ENCODE results near the gene HECA. TPM values are rescaled to one million over a fixed set of nuclear protein-coding genes. Genes with fewer than 3 reads are reported as not detected.

HECA gene
- total RNA-seq, 1 experiment from 2014 or later = 9.4 TPM

DNA sequence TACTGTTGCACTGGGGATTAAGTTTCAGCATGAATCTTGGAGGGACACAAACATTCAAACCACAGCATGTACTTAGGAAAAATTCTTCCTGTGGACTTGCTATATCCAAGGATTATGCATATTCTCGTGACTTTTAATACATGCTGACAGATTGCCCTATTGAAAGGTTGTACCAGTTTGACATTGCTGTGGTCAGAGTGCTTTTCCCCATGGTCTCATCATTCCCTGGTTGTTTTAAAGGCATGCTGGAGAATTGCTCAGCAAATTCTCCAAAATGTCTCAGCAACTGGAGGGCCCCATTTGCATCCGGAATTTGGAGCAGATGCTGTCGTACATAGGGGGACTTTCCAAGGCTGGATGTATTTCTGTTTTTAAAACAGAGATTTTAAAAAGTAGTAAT, 7.4 kb downstream of the HECA start:
- POLR2A ChIA-PET = no interaction called here
- H3K9me3 Mint-ChIP-seq = no peaks in the 10 kb centered on the region
- H3K36me3 Mint-ChIP-seq = no peaks in the 10 kb centered on the region
- CTCF ChIA-PET = no interaction called here
- no peaks in the 10 kb centered on the region for H3K27me3 Mint-ChIP-seq (ENCODE audit: low read depth)
- H3K4me3 Mint-ChIP-seq = no peak overlapping the region
- ATAC-seq (no peak), DNase-seq (ENCODE audit: low spot score) (no peak)
- peaks cover 24% of the 10 kb centered on the region for H3K4me1 Mint-ChIP-seq
- H3K27ac Mint-ChIP-seq = no peak overlapping the region
- TF ChIP-seq SOX15 (CRISPR knock-in tag; IDR thresholded peaks at IDR 0.05) = no peak
- no peak for TF ChIP-seq NR1H2 (CRISPR knock-in tag; IDR thresholded peaks at IDR 0.05)
- TF ChIP-seq GTF2I (CRISPR knock-in tag; conservative IDR thresholded peaks at IDR 0.05) = no peak
- TF ChIP-seq, protein P1, sequence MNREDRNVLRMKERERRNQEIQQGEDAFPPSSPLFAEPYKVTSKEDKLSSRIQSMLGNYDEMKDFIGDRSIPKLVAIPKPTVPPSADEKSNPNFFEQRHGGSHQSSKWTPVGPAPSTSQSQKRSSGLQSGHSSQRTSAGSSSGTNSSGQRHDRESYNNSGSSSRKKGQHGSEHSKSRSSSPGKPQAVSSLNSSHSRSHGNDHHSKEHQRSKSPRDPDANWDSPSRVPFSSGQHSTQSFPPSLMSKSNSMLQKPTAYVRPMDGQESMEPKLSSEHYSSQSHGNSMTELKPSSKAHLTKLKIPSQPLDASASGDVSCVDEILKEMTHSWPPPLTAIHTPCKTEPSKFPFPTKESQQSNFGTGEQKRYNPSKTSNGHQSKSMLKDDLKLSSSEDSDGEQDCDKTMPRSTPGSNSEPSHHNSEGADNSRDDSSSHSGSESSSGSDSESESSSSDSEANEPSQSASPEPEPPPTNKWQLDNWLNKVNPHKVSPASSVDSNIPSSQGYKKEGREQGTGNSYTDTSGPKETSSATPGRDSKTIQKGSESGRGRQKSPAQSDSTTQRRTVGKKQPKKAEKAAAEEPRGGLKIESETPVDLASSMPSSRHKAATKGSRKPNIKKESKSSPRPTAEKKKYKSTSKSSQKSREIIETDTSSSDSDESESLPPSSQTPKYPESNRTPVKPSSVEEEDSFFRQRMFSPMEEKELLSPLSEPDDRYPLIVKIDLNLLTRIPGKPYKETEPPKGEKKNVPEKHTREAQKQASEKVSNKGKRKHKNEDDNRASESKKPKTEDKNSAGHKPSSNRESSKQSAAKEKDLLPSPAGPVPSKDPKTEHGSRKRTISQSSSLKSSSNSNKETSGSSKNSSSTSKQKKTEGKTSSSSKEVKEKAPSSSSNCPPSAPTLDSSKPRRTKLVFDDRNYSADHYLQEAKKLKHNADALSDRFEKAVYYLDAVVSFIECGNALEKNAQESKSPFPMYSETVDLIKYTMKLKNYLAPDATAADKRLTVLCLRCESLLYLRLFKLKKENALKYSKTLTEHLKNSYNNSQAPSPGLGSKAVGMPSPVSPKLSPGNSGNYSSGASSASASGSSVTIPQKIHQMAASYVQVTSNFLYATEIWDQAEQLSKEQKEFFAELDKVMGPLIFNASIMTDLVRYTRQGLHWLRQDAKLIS (CRISPR knock-in tag; IDR thresholded peaks at IDR 0.05; ENCODE audit: borderline replicate concordance) = no peak
- TF ChIP-seq CBFB (CRISPR knock-in tag; IDR thresholded peaks at IDR 0.05; ENCODE audit: low read depth) = no peak
- TF ChIP-seq, protein P2, sequence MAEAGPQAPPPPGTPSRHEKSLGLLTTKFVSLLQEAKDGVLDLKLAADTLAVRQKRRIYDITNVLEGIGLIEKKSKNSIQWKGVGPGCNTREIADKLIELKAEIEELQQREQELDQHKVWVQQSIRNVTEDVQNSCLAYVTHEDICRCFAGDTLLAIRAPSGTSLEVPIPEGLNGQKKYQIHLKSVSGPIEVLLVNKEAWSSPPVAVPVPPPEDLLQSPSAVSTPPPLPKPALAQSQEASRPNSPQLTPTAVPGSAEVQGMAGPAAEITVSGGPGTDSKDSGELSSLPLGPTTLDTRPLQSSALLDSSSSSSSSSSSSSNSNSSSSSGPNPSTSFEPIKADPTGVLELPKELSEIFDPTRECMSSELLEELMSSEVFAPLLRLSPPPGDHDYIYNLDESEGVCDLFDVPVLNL (CRISPR knock-in tag; IDR thresholded peaks at IDR 0.05; ENCODE audit: borderline replicate concordance, low read depth) = no peak
- no peak for TF ChIP-seq SMAD4 (CRISPR knock-in tag; IDR thresholded peaks at IDR 0.05)
- TF ChIP-seq ZNF263 (CRISPR knock-in tag; IDR thresholded peaks at IDR 0.05; ENCODE audit: low read depth) = no peak
- no peak for TF ChIP-seq NFE2L1 (CRISPR knock-in tag; IDR thresholded peaks at IDR 0.05)
- TF ChIP-seq IRF2 (CRISPR knock-in tag; IDR thresholded peaks at IDR 0.05; ENCODE audit: borderline replicate concordance, low read depth) = no peak
- TF ChIP-seq, protein P3, sequence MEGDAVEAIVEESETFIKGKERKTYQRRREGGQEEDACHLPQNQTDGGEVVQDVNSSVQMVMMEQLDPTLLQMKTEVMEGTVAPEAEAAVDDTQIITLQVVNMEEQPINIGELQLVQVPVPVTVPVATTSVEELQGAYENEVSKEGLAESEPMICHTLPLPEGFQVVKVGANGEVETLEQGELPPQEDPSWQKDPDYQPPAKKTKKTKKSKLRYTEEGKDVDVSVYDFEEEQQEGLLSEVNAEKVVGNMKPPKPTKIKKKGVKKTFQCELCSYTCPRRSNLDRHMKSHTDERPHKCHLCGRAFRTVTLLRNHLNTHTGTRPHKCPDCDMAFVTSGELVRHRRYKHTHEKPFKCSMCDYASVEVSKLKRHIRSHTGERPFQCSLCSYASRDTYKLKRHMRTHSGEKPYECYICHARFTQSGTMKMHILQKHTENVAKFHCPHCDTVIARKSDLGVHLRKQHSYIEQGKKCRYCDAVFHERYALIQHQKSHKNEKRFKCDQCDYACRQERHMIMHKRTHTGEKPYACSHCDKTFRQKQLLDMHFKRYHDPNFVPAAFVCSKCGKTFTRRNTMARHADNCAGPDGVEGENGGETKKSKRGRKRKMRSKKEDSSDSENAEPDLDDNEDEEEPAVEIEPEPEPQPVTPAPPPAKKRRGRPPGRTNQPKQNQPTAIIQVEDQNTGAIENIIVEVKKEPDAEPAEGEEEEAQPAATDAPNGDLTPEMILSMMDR (IDR thresholded peaks at IDR 0.05) = no peak
- TF ChIP-seq, protein P4, sequence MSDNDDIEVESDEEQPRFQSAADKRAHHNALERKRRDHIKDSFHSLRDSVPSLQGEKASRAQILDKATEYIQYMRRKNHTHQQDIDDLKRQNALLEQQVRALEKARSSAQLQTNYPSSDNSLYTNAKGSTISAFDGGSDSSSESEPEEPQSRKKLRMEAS (CRISPR knock-in tag; IDR thresholded peaks at IDR 0.05) = no peak
- TF ChIP-seq, protein P5, sequence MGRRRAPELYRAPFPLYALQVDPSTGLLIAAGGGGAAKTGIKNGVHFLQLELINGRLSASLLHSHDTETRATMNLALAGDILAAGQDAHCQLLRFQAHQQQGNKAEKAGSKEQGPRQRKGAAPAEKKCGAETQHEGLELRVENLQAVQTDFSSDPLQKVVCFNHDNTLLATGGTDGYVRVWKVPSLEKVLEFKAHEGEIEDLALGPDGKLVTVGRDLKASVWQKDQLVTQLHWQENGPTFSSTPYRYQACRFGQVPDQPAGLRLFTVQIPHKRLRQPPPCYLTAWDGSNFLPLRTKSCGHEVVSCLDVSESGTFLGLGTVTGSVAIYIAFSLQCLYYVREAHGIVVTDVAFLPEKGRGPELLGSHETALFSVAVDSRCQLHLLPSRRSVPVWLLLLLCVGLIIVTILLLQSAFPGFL (CRISPR knock-in tag; IDR thresholded peaks at IDR 0.05; ENCODE audit: borderline replicate concordance) = no peak
- TF ChIP-seq, protein P6, sequence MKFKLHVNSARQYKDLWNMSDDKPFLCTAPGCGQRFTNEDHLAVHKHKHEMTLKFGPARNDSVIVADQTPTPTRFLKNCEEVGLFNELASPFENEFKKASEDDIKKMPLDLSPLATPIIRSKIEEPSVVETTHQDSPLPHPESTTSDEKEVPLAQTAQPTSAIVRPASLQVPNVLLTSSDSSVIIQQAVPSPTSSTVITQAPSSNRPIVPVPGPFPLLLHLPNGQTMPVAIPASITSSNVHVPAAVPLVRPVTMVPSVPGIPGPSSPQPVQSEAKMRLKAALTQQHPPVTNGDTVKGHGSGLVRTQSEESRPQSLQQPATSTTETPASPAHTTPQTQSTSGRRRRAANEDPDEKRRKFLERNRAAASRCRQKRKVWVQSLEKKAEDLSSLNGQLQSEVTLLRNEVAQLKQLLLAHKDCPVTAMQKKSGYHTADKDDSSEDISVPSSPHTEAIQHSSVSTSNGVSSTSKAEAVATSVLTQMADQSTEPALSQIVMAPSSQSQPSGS (CRISPR knock-in tag; IDR thresholded peaks at IDR 0.05; ENCODE audit: borderline replicate concordance, low read depth) = no peak
- TF ChIP-seq, protein P7, sequence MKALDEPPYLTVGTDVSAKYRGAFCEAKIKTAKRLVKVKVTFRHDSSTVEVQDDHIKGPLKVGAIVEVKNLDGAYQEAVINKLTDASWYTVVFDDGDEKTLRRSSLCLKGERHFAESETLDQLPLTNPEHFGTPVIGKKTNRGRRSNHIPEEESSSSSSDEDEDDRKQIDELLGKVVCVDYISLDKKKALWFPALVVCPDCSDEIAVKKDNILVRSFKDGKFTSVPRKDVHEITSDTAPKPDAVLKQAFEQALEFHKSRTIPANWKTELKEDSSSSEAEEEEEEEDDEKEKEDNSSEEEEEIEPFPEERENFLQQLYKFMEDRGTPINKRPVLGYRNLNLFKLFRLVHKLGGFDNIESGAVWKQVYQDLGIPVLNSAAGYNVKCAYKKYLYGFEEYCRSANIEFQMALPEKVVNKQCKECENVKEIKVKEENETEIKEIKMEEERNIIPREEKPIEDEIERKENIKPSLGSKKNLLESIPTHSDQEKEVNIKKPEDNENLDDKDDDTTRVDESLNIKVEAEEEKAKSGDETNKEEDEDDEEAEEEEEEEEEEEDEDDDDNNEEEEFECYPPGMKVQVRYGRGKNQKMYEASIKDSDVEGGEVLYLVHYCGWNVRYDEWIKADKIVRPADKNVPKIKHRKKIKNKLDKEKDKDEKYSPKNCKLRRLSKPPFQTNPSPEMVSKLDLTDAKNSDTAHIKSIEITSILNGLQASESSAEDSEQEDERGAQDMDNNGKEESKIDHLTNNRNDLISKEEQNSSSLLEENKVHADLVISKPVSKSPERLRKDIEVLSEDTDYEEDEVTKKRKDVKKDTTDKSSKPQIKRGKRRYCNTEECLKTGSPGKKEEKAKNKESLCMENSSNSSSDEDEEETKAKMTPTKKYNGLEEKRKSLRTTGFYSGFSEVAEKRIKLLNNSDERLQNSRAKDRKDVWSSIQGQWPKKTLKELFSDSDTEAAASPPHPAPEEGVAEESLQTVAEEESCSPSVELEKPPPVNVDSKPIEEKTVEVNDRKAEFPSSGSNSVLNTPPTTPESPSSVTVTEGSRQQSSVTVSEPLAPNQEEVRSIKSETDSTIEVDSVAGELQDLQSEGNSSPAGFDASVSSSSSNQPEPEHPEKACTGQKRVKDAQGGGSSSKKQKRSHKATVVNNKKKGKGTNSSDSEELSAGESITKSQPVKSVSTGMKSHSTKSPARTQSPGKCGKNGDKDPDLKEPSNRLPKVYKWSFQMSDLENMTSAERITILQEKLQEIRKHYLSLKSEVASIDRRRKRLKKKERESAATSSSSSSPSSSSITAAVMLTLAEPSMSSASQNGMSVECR (CRISPR knock-in tag; IDR thresholded peaks at IDR 0.05; ENCODE audit: borderline replicate concordance) = no peak
- TF ChIP-seq, protein P8, sequence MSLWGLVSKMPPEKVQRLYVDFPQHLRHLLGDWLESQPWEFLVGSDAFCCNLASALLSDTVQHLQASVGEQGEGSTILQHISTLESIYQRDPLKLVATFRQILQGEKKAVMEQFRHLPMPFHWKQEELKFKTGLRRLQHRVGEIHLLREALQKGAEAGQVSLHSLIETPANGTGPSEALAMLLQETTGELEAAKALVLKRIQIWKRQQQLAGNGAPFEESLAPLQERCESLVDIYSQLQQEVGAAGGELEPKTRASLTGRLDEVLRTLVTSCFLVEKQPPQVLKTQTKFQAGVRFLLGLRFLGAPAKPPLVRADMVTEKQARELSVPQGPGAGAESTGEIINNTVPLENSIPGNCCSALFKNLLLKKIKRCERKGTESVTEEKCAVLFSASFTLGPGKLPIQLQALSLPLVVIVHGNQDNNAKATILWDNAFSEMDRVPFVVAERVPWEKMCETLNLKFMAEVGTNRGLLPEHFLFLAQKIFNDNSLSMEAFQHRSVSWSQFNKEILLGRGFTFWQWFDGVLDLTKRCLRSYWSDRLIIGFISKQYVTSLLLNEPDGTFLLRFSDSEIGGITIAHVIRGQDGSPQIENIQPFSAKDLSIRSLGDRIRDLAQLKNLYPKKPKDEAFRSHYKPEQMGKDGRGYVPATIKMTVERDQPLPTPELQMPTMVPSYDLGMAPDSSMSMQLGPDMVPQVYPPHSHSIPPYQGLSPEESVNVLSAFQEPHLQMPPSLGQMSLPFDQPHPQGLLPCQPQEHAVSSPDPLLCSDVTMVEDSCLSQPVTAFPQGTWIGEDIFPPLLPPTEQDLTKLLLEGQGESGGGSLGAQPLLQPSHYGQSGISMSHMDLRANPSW (CRISPR knock-in tag; conservative IDR thresholded peaks at IDR 0.05; ENCODE audit: low read depth) = no peak
- TF ChIP-seq, protein P9, sequence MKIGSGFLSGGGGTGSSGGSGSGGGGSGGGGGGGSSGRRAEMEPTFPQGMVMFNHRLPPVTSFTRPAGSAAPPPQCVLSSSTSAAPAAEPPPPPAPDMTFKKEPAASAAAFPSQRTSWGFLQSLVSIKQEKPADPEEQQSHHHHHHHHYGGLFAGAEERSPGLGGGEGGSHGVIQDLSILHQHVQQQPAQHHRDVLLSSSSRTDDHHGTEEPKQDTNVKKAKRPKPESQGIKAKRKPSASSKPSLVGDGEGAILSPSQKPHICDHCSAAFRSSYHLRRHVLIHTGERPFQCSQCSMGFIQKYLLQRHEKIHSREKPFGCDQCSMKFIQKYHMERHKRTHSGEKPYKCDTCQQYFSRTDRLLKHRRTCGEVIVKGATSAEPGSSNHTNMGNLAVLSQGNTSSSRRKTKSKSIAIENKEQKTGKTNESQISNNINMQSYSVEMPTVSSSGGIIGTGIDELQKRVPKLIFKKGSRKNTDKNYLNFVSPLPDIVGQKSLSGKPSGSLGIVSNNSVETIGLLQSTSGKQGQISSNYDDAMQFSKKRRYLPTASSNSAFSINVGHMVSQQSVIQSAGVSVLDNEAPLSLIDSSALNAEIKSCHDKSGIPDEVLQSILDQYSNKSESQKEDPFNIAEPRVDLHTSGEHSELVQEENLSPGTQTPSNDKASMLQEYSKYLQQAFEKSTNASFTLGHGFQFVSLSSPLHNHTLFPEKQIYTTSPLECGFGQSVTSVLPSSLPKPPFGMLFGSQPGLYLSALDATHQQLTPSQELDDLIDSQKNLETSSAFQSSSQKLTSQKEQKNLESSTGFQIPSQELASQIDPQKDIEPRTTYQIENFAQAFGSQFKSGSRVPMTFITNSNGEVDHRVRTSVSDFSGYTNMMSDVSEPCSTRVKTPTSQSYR (CRISPR knock-in tag; IDR thresholded peaks at IDR 0.05) = no peak
